Testis (tissue), 2 donors: ENCODE results near the gene PSENEN.
A peak's percentile ranks its signal among the peaks of the same experiment; 100 is the strongest.

Experiments
- CTCF ChIP-seq, 3 experiments: fragments of 450-650 bp in 2 of 3; fragments of 200-600 bp in 1 of 3; sonication (generic) in 1 of 3; IDR thresholded peaks; one replicate each; pipeline ENCODE4 v1.5.1; 2016 to 2019; ENCODE audit warnings: antibody characterized with exemption in 3 of 3, mild to moderate bottlenecking in 2 of 3, moderate library complexity in 1 of 3
- POLR2A ChIP-seq: fragments of 450-650 bp; IDR thresholded peaks from one replicate; pipeline ENCODE4 v1.6.1; 2017; ENCODE audit warnings: antibody characterized with exemption, mild to moderate bottlenecking, moderate library complexity

GRCh38 chr19:35744430-35745327 is 772 bp upstream of the PSENEN start:
- peak in 2 of 3 experiments; percentile 21 to 48 for TF ChIP-seq CTCF (IDR thresholded peaks at IDR 0.05)
- no peak for TF ChIP-seq POLR2A
